ENCODE data around the gene ERCC2. TPM values are rescaled to one million over a fixed set of nuclear protein-coding genes. Genes with fewer than 3 reads are reported as not detected.

Gene ERCC2
- total RNA-seq, 1 experiment from 2014 or later = 58.9 TPM

DNA sequence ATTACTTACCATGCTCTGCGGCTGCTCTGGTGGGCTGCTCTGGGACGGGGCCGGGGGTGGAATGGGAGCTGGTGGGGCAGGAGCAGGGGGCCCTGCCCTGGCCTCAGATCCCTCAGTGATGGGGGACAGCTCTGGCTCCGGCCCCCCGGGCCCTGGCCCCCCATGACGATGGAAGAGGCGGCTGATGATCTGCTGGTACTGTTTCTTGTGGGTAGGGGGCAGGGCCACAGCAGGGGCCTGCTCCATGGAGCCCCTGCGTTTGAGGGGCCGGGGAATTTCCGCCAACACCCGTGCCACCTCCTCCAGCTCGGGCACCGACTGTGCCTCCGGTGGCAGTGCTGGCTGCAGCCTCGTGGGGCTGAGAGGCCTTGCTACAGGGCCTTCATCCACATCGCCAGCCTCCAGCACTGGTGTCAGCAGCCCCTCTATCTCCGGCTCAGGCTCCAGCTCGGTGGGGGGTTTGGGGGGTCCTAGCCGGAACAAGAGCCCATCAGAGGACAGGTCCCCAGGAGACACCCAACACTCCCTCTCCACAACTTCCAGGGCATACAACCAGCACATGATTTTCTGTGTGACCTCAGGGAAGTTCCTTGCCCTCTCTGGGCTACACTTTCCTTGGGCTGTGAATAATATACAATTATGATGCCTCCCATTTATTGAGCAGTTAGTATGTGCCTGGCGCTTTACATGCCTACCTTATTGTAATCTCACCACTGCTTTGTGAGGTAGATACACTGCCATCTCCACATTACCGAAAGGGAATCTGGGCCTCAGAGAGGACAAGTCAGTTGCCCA is 21.7 kb upstream of the ERCC2 start:
- TF ChIP-seq TCF7L2 (IDR thresholded peaks at IDR 0.05; ENCODE audit: borderline replicate concordance, extremely low read depth, insufficient read depth, insufficient read length) = no peak
- TF ChIP-seq SRF (IDR thresholded peaks at IDR 0.05; ENCODE audit: low read depth) = no peak
- TF ChIP-seq SIN3A (IDR thresholded peaks at IDR 0.05; ENCODE audit: low read depth) = 0 out of 2 replicates have a peak, but pooled peaks have one; percentile 11
- TF ChIP-seq JUND (IDR thresholded peaks at IDR 0.05) = peak; percentile 4; the same call in 1 of the 2 replicates
- Histone ChIP-seq H3K79me2 (ENCODE audit: insufficient read depth, low read length) (no peaks in the 10 kb centered on the region), H2AFZ (ENCODE audit: low read depth, low read length, poor library complexity, severe bottlenecking) (no peak overlapping the region), H3K9me2 (ENCODE audit: insufficient read depth) (no peaks in the 10 kb centered on the region), H3K36me3 (ENCODE audit: control insufficient read depth in 1 of 2, insufficient read depth in 2 of 2, low read length in 2 of 2) (peaks cover 2 to 15% of the 10 kb centered on the region in 2 experiments; a peak in 2 of 4 replicates), H3K27me3 (ENCODE audit: insufficient read depth, low read length) (no peaks in the 10 kb centered on the region), H3K9me3 (ENCODE audit: control insufficient read depth in 1 of 2, insufficient read depth in 1 of 2, low read depth in 1 of 2, low read length in 2 of 2) (no peaks in the 10 kb centered on the region), H3K4me1 (ENCODE audit: control insufficient read depth in 1 of 2, insufficient read depth in 2 of 2, low read length in 2 of 2) (no peaks in the 10 kb centered on the region), H3K9ac (ENCODE audit: low read length) (no peak overlapping the region), H4K20me1 (ENCODE audit: insufficient read depth) (no peaks in the 10 kb centered on the region), H3K4me3 (replicated peaks in 1 of 2; ENCODE audit: low read depth in 1 of 2, low read length in 2 of 2) (no peak overlapping the region), H3K4me2 (ENCODE audit: low read length) (no peak overlapping the region), H3K27ac (ENCODE audit: low read depth, low read length) (no peak overlapping the region; the same call in 1 of the 2 replicates)
- ChIA-PET POLR2A (interaction anchor here (2.3 kb wide), 1 partner anchor 11 kb away, joined by 9 read pairs; no protein-coding TSS in a partner anchor), RAD21 (ENCODE audit: low non-redundant PET in 1 of 2, low total read pairs in 2 of 2, uncharacterized antibody in 2 of 2, unreplicated experiment in 2 of 2) (no interaction called here), CTCF (interaction anchor here (2.6 kb wide), 1 partner anchor 10 kb away, joined by 13 read pairs; no protein-coding TSS in a partner anchor)
- intact Hi-C loops (cut with micrococcal nuclease) = no loop called here
- DNase-seq (ENCODE audit: low read depth, low spot score) (no peak), ATAC-seq (no peak; the same call in 1 of the 2 replicates)
- TSS peak; percentile 22 for BruUV-seq (replicated peaks)

DNA sequence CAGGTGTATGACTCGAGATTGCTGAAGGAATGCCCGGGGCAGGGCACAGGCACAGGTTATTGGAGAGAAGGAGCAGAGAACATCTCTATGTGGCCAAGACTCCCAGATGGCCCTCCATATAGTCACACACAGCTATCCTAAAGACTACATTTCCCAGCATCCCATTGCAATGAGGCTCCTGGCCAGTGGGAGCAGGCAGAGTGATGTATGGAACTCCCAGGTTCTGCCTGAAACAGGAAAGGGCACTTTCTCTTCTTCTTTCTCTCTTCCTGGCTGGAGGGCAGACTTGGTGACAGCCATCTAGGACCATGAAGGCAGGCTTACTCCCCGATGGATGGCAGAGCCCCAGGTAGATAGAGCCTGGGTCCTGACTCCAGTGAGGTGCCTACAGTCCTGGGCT is 21.0 kb upstream of the ERCC2 start:
- BruUV-seq (replicated peaks) = no TSS peak
- CTCF ChIA-PET = interaction anchor here (2.6 kb wide), 1 partner anchor 10 kb away, joined by 13 read pairs; no protein-coding TSS in a partner anchor
- H3K27me3 ChIP-seq (ENCODE audit: insufficient read depth, low read length) = no peaks in the 10 kb centered on the region
- peak; percentile 89 for ATAC-seq
- POLR2A ChIA-PET = no interaction called here
- no peaks in the 10 kb centered on the region for H3K79me2 ChIP-seq (ENCODE audit: insufficient read depth, low read length)
- H3K36me3 ChIP-seq (ENCODE audit: control insufficient read depth in 1 of 2, insufficient read depth in 2 of 2, low read length in 2 of 2) = peaks cover 2 to 15% of the 10 kb centered on the region in 2 experiments; a peak in 2 of 4 replicates
- RAD21 ChIA-PET (ENCODE audit: low non-redundant PET in 1 of 2, low total read pairs in 2 of 2, uncharacterized antibody in 2 of 2, unreplicated experiment in 2 of 2) = interaction anchor here in 1 of 2 experiments (0.6 kb wide), 1 partner anchor 75 kb away, joined by 4 read pairs; no protein-coding TSS in a partner anchor
- no peak overlapping the region for H3K4me3 ChIP-seq (replicated peaks in 1 of 2; ENCODE audit: low read depth in 1 of 2, low read length in 2 of 2)
- H3K9ac ChIP-seq (ENCODE audit: low read length) = no peak overlapping the region
- no peaks in the 10 kb centered on the region for H3K9me3 ChIP-seq (ENCODE audit: control insufficient read depth in 1 of 2, insufficient read depth in 1 of 2, low read depth in 1 of 2, low read length in 2 of 2)
- no peaks in the 10 kb centered on the region for H3K4me1 ChIP-seq (ENCODE audit: control insufficient read depth in 1 of 2, insufficient read depth in 2 of 2, low read length in 2 of 2)
- intact Hi-C loops (cut with micrococcal nuclease) = no loop called here
- no peak for DNase-seq (ENCODE audit: low read depth, low spot score)
- H3K4me2 ChIP-seq (ENCODE audit: low read length) = no peak overlapping the region
- no peaks in the 10 kb centered on the region for H3K9me2 ChIP-seq (ENCODE audit: insufficient read depth)
- H3K27ac ChIP-seq (ENCODE audit: low read depth, low read length) = no peak overlapping the region
- no peaks in the 10 kb centered on the region for H4K20me1 ChIP-seq (ENCODE audit: insufficient read depth)
- H2AFZ ChIP-seq (ENCODE audit: low read depth, low read length, poor library complexity, severe bottlenecking) = no peak overlapping the region
- TF ChIP-seq CEBPB (IDR thresholded peaks at IDR 0.05; ENCODE audit: low read depth) (no peak), YY1 (IDR thresholded peaks at IDR 0.05; ENCODE audit: extremely low read depth, insufficient replicate concordance, low read depth, low read length) (no peak), EZH2phosphoT487 (IDR thresholded peaks at IDR 0.05; ENCODE audit: borderline replicate concordance) (no peak), ELF1 (IDR thresholded peaks at IDR 0.05; ENCODE audit: borderline replicate concordance, low read depth) (no peak), EZH2 (IDR thresholded peaks at IDR 0.05) (no peak), TCF7L2 (IDR thresholded peaks at IDR 0.05; ENCODE audit: borderline replicate concordance, extremely low read depth, insufficient read depth, insufficient read length) (no peak), FOSL1 (IDR thresholded peaks at IDR 0.05; ENCODE audit: low read depth) (no peak), JUND (IDR thresholded peaks at IDR 0.05) (no peak), SP1 (IDR thresholded peaks at IDR 0.05; ENCODE audit: low read depth) (no peak)
- TF ChIP-seq, protein P1, sequence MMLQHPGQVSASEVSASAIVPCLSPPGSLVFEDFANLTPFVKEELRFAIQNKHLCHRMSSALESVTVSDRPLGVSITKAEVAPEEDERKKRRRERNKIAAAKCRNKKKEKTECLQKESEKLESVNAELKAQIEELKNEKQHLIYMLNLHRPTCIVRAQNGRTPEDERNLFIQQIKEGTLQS (IDR thresholded peaks at IDR 0.05) = no peak
- TF ChIP-seq, protein P2, sequence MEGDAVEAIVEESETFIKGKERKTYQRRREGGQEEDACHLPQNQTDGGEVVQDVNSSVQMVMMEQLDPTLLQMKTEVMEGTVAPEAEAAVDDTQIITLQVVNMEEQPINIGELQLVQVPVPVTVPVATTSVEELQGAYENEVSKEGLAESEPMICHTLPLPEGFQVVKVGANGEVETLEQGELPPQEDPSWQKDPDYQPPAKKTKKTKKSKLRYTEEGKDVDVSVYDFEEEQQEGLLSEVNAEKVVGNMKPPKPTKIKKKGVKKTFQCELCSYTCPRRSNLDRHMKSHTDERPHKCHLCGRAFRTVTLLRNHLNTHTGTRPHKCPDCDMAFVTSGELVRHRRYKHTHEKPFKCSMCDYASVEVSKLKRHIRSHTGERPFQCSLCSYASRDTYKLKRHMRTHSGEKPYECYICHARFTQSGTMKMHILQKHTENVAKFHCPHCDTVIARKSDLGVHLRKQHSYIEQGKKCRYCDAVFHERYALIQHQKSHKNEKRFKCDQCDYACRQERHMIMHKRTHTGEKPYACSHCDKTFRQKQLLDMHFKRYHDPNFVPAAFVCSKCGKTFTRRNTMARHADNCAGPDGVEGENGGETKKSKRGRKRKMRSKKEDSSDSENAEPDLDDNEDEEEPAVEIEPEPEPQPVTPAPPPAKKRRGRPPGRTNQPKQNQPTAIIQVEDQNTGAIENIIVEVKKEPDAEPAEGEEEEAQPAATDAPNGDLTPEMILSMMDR (IDR thresholded peaks at IDR 0.05 in 2 of 3, conservative IDR thresholded peaks at IDR 0.05 in 1 of 3; ENCODE audit: borderline replicate concordance in 1 of 3, insufficient read depth in 1 of 3, low read depth in 2 of 3, low read length in 2 of 3) = no peak
